GM18511 (cell line): ENCODE results near the gene TTC14.

Experiments used
- ATAC-seq: cut with Tn5 transposase; IDR thresholded peaks from one replicate; pipeline ENCODE4 v1.9.1; 2021; ENCODE audit warnings: mild to moderate bottlenecking, moderate library complexity; ENCODE audit not compliant: unreplicated experiment

TTC14 gene

DNA sequence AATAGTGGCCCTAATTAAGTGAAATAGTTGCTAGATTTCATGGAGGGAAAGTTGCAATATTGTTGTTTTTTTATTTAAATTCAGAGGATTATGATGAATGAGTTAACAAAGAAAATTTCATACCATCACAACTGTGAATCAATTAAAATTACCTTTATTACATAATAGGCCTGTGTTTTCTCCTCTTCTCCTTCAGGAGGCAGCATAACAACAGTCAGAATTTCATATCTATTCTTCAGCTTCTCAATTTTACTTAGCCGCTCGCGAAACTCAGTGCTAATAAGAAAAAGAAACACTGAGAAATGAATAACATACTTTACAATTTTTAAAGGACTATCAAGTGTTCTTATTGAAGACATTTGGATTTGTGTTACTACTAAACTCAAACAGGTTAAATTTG, 29.4 kb downstream of the TTC14 start:
- no peak for ATAC-seq

- ATAC-seq, result peak; percentile 70
Observed at GRCh38 chr3:180633722-180634121, 31.8 kb downstream of the TTC14 start.

DNA sequence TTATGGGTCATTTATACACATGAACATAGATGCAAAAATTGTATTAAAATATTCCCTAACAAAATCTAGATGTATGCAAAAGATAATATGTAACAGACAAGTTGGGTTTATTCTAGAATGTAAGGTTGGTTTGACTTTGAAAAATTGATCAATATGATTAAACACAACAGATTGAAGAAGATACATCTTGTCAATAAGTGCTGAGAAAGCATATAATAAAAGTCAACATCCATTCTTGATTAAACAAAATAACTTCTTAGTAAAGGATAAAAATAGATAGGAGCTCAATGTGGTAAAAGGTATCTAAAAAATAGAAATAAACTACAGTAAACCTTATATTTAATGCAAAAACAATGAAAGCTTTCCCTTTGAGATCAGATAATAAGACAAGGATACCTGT, 39.0 kb downstream of the TTC14 start:
- ATAC-seq, result no peak

DNA sequence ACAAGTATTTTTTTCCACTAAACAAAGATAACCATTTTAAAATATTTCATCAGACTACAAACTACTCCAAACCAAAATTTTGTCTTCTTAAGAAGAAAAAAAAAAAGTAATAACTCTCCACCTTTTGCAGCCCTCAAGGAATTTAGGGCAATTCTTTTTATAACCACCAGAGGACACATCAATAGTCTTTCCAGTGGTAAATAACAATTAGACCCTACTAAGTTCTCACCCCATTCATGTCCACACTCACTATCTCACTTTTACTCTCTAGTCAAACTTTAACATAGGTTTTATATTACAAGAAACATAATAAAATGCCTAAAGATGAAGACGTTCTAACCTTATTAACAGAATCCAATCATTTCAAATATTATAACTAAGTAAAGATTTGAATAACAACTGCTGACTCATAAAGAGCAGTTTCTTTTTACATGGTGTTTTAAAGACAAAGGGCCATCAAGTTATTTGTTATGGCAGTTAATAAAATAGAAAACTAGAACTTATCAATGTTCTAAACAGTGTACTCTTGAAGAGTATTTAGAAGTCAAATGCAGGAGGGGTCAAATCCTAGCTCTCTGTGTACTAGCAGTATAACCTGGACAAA, 44.3 kb downstream of the TTC14 start:
- ATAC-seq, result peak; percentile 72

DNA sequence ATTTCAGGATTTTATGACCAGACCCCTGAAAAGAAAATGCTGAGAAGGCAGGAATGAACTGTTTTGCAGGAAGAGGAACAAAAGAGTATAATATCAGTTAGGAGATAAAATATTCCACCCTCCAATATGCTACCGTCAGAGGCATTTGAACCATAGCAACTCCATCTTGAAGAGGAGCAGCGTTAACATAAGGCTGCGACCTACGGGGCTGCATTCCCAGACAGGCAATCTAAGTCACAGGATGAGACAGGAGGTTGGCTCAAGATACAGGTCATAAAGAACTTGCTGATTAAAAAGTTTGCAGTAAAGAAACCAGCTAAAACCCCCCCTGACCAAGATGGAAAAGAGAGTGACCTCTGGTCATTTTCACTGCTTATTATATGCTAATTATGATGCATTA, 54.4 kb downstream of the TTC14 start:
- no peak for ATAC-seq

GRCh38 chr3:180657094-180657493, 55.1 kb downstream of the TTC14 start:
- no peak for ATAC-seq
